ENCODE data around the gene NPIPA5.
"Not testable (repeated sequence)": the region's sequence is repeated elsewhere in the genome, so short reads cannot be mapped to it uniquely, and the experiment has no call there.

DNA sequence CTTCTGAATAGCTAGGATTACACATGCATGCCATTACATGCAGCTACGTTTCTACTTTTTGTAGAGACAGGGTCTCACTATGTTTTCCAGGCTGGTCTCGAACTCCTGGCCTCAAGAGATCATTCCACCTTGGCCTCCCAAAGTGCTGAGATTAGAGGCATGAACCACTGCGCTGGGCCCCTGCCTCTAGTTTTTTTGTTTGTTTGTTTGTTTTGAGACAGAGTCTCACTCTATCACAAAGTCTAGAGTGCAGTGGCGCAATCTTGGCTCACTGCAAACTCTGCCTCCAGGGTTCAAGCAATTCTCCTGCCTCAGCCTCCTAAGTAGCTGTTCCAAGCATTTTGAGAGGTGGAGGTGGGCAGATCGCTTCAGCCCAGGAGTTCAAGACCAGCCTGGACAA, 43.6 kb upstream of the NPIPA5 start:
- not testable (repeated sequence) for TF ChIP-seq ARNT (IDR thresholded peaks at IDR 0.05); FOXA1 (IDR thresholded peaks at IDR 0.05); FOXK2 (IDR thresholded peaks at IDR 0.05); ELF4 (IDR thresholded peaks at IDR 0.05); NFRKB (IDR thresholded peaks at IDR 0.05); TARDBP (IDR thresholded peaks at IDR 0.05); FOXM1 (IDR thresholded peaks at IDR 0.05; ENCODE audit: borderline replicate concordance); L3MBTL2 (conservative IDR thresholded peaks at IDR 0.05); LEF1 (IDR thresholded peaks at IDR 0.05; ENCODE audit: borderline replicate concordance); SUZ12 (IDR thresholded peaks at IDR 0.05); SP1 (IDR thresholded peaks at IDR 0.05); HDGF (IDR thresholded peaks at IDR 0.05; ENCODE audit: borderline replicate concordance); BHLHE40 (IDR thresholded peaks at IDR 0.05; ENCODE audit: borderline replicate concordance)
- TF ChIP-seq, protein P1, sequence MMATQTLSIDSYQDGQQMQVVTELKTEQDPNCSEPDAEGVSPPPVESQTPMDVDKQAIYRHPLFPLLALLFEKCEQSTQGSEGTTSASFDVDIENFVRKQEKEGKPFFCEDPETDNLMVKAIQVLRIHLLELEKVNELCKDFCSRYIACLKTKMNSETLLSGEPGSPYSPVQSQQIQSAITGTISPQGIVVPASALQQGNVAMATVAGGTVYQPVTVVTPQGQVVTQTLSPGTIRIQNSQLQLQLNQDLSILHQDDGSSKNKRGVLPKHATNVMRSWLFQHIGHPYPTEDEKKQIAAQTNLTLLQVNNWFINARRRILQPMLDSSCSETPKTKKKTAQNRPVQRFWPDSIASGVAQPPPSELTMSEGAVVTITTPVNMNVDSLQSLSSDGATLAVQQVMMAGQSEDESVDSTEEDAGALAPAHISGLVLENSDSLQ (IDR thresholded peaks at IDR 0.05) = not testable (repeated sequence)

All from HEK293T (cell line).